Measurements from ENCODE around the gene SH3BP4.

SH3BP4 gene

GRCh38 chr2:234994438-234995321 lies 42.9 kb downstream of the SH3BP4 start:
- H3K4me1 ChIP-seq (ENCODE audit: control insufficient read depth, insufficient read depth, low read length, poor library complexity, severe bottlenecking) = peaks cover 80% of the 10 kb centered on the region
- no peak overlapping the region for H3K4me3 ChIP-seq (ENCODE audit: extremely low read depth, insufficient read depth, low read length, poor library complexity, severe bottlenecking)
- peak overlapping the region; percentile 89 for H3K27ac ChIP-seq (ENCODE audit: low read depth, low read length, severe bottlenecking)
- no peaks in the 10 kb centered on the region for H3K9me3 ChIP-seq (ENCODE audit: control insufficient read depth, low read length)
- peaks cover 88% of the 10 kb centered on the region for H3K36me3 ChIP-seq (ENCODE audit: control insufficient read depth, insufficient read depth, low read length)
- WGBS, 2 experiments (ENCODE audit: insufficient coverage in 2 of 2) = 89 to 91% methylated on average over 23 to 27 of the region's 29 CpGs

GRCh38 chr2:234995332-234996068 lies 43.7 kb downstream of the SH3BP4 start:
- peak overlapping the region; percentile 89 for H3K27ac ChIP-seq (ENCODE audit: low read depth, low read length, severe bottlenecking)
- H3K36me3 ChIP-seq (ENCODE audit: control insufficient read depth, insufficient read depth, low read length) = peaks cover 88% of the 10 kb centered on the region
- 87 to 90% methylated on average over 16 to 18 of the region's 24 CpGs for WGBS, 2 experiments (ENCODE audit: insufficient coverage in 2 of 2)

GRCh38 chr2:234996069-234996940 lies 44.5 kb downstream of the SH3BP4 start:
- peak overlapping the region; percentile 89 for H3K27ac ChIP-seq (ENCODE audit: low read depth, low read length, severe bottlenecking)
- H3K4me1 ChIP-seq (ENCODE audit: control insufficient read depth, insufficient read depth, low read length, poor library complexity, severe bottlenecking) = peaks cover 94% of the 10 kb centered on the region
- peaks cover 82% of the 10 kb centered on the region for H3K36me3 ChIP-seq (ENCODE audit: control insufficient read depth, insufficient read depth, low read length)
- H3K4me3 ChIP-seq (ENCODE audit: extremely low read depth, insufficient read depth, low read length, poor library complexity, severe bottlenecking) = no peak overlapping the region
- whole genome bisulfite sequencing, 2 experiments (ENCODE audit: insufficient coverage in 2 of 2) = 34 to 46% methylated on average over 10 to 14 of the region's 18 CpGs
- H3K9me3 ChIP-seq (ENCODE audit: control insufficient read depth, low read length) = no peaks in the 10 kb centered on the region

More at GRCh38 chr2:234995332-234996068, 43.7 kb downstream of the SH3BP4 start:
- H3K4me3 ChIP-seq (ENCODE audit: extremely low read depth, insufficient read depth, low read length, poor library complexity, severe bottlenecking) = no peak overlapping the region
- peaks cover 87% of the 10 kb centered on the region for H3K4me1 ChIP-seq (ENCODE audit: control insufficient read depth, insufficient read depth, low read length, poor library complexity, severe bottlenecking)
- H3K9me3 ChIP-seq (ENCODE audit: control insufficient read depth, low read length) = no peaks in the 10 kb centered on the region

- H3K4me3 ChIP-seq (ENCODE audit: extremely low read depth, insufficient read depth, low read length, poor library complexity, severe bottlenecking) = no peak overlapping the region
- 85 to 92% methylated on average over 7 of the region's 13 CpGs for WGBS, 2 experiments (ENCODE audit: insufficient coverage in 2 of 2)
- no peaks in the 10 kb centered on the region for H3K9me3 ChIP-seq (ENCODE audit: control insufficient read depth, low read length)
- H3K36me3 ChIP-seq (ENCODE audit: control insufficient read depth, insufficient read depth, low read length) = peaks cover 82% of the 10 kb centered on the region
- peak overlapping the region; percentile 89 for H3K27ac ChIP-seq (ENCODE audit: low read depth, low read length, severe bottlenecking)
- H3K4me1 ChIP-seq (ENCODE audit: control insufficient read depth, insufficient read depth, low read length, poor library complexity, severe bottlenecking) = peaks cover 96% of the 10 kb centered on the region
Measured at GRCh38 chr2:234996941-234997270, 45.1 kb downstream of the SH3BP4 start.

- no peak overlapping the region for H3K4me3 ChIP-seq (ENCODE audit: extremely low read depth, insufficient read depth, low read length, poor library complexity, severe bottlenecking)
- peak overlapping the region; percentile 89 for H3K27ac ChIP-seq (ENCODE audit: low read depth, low read length, severe bottlenecking)
- H3K9me3 ChIP-seq (ENCODE audit: control insufficient read depth, low read length) = no peaks in the 10 kb centered on the region
- 91 to 95% methylated on average over 8 of the region's 8 CpGs for WGBS, 2 experiments (ENCODE audit: insufficient coverage in 2 of 2)
- peaks cover 82% of the 10 kb centered on the region for H3K36me3 ChIP-seq (ENCODE audit: control insufficient read depth, insufficient read depth, low read length)
- peaks cover 98% of the 10 kb centered on the region for H3K4me1 ChIP-seq (ENCODE audit: control insufficient read depth, insufficient read depth, low read length, poor library complexity, severe bottlenecking)
Measured at GRCh38 chr2:234997389-234997788, 45.6 kb downstream of the SH3BP4 start.

GRCh38 chr2:234998404-234999211 lies 46.8 kb downstream of the SH3BP4 start:
- Histone ChIP-seq H3K4me3 (ENCODE audit: extremely low read depth, insufficient read depth, low read length, poor library complexity, severe bottlenecking) (no peak overlapping the region), H3K27ac (ENCODE audit: low read depth, low read length, severe bottlenecking) (peak overlapping the region; percentile 45), H3K36me3 (ENCODE audit: control insufficient read depth, insufficient read depth, low read length) (peaks cover 84% of the 10 kb centered on the region), H3K4me1 (ENCODE audit: control insufficient read depth, insufficient read depth, low read length, poor library complexity, severe bottlenecking) (peaks cover 93% of the 10 kb centered on the region), H3K9me3 (ENCODE audit: control insufficient read depth, low read length) (no peaks in the 10 kb centered on the region)
- WGBS, 2 experiments (ENCODE audit: insufficient coverage in 2 of 2) = 77 to 81% methylated on average over 22 to 24 of the region's 29 CpGs

GRCh38 chr2:234999740-235000425 lies 48.1 kb downstream of the SH3BP4 start:
- WGBS, 2 experiments (ENCODE audit: insufficient coverage in 2 of 2) = 82 to 84% methylated on average over 5 to 7 of the region's 11 CpGs
- Histone ChIP-seq H3K4me3 (ENCODE audit: extremely low read depth, insufficient read depth, low read length, poor library complexity, severe bottlenecking) (no peak overlapping the region), H3K4me1 (ENCODE audit: control insufficient read depth, insufficient read depth, low read length, poor library complexity, severe bottlenecking) (peaks cover 81% of the 10 kb centered on the region), H3K9me3 (ENCODE audit: control insufficient read depth, low read length) (no peaks in the 10 kb centered on the region), H3K27ac (ENCODE audit: low read depth, low read length, severe bottlenecking) (peak overlapping the region; percentile 87), H3K36me3 (ENCODE audit: control insufficient read depth, insufficient read depth, low read length) (peaks cover 85% of the 10 kb centered on the region)

- Histone ChIP-seq H3K9me3 (ENCODE audit: control insufficient read depth, low read length) (no peaks in the 10 kb centered on the region), H3K4me1 (ENCODE audit: control insufficient read depth, insufficient read depth, low read length, poor library complexity, severe bottlenecking) (peaks cover 81% of the 10 kb centered on the region), H3K36me3 (ENCODE audit: control insufficient read depth, insufficient read depth, low read length) (peaks cover 83% of the 10 kb centered on the region), H3K27ac (ENCODE audit: low read depth, low read length, severe bottlenecking) (peak overlapping the region; percentile 87), H3K4me3 (ENCODE audit: extremely low read depth, insufficient read depth, low read length, poor library complexity, severe bottlenecking) (no peak overlapping the region)
- 81 to 86% methylated on average over 17 to 18 of the region's 20 CpGs for WGBS, 2 experiments (ENCODE audit: insufficient coverage in 2 of 2)
Measured at GRCh38 chr2:235000426-235001236, 48.8 kb downstream of the SH3BP4 start.
